ENCODE results near the gene CAMTA1. TPM values are rescaled to one million over a fixed set of nuclear protein-coding genes. Genes with fewer than 3 reads are reported as not detected.

The CAMTA1 gene
- total RNA-seq, 1 donor from 2014 or later = 268 TPM

DNA sequence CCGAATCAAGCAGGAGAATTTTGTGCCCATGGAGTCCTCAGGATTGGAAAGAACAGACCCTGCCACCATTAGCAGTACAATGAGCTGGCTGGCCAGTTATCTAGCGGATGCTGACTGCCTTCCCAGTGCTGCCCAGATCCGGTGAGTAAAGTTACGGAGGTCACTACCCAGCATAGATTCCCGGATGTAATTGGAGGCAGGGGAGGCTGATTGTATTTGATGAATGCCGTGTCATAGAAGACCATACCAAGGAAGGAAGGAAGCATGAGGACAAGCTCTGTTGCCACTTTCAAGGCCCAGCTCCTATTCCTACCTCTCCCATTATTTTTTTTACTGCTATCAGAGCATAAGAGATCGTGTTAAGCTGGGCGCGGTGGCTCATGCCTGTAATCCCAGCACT is 959.6 kb downstream of the CAMTA1 start:
- Mint-ChIP-seq H3K36me3 (peaks cover 20% of the 10 kb centered on the region), H3K27ac (no peak overlapping the region), H3K9me3 (no peaks in the 10 kb centered on the region), H3K4me3 (no peak overlapping the region), H3K4me1 (peaks cover 4% of the 10 kb centered on the region), H3K27me3 (ENCODE audit: insufficient read depth, low read depth) (no peaks in the 10 kb centered on the region)
- TF ChIP-seq EZH2 (IDR thresholded peaks at IDR 0.05) (no peak), EZH2phosphoT487 (IDR thresholded peaks at IDR 0.05) (no peak)
- TF ChIP-seq, protein P1, sequence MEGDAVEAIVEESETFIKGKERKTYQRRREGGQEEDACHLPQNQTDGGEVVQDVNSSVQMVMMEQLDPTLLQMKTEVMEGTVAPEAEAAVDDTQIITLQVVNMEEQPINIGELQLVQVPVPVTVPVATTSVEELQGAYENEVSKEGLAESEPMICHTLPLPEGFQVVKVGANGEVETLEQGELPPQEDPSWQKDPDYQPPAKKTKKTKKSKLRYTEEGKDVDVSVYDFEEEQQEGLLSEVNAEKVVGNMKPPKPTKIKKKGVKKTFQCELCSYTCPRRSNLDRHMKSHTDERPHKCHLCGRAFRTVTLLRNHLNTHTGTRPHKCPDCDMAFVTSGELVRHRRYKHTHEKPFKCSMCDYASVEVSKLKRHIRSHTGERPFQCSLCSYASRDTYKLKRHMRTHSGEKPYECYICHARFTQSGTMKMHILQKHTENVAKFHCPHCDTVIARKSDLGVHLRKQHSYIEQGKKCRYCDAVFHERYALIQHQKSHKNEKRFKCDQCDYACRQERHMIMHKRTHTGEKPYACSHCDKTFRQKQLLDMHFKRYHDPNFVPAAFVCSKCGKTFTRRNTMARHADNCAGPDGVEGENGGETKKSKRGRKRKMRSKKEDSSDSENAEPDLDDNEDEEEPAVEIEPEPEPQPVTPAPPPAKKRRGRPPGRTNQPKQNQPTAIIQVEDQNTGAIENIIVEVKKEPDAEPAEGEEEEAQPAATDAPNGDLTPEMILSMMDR (IDR thresholded peaks at IDR 0.05) = no peak
- no peaks in the 10 kb centered on the region for H3F3A ChIP-seq (ENCODE audit: low read depth)
- H3K4me3 ChIP-seq = no peak overlapping the region
- no peaks in the 10 kb centered on the region for H3K36me3 ChIP-seq
- no peaks in the 10 kb centered on the region for H3K9me3 ChIP-seq (ENCODE audit: low read depth)
- H3K79me2 ChIP-seq (ENCODE audit: low read depth) = no peaks in the 10 kb centered on the region
- no peak overlapping the region for H2AFZ ChIP-seq (replicated peaks)
- no peak for DNase-seq (ENCODE audit: low spot score)
- no peak overlapping the region for H3K4me2 ChIP-seq
- H3K4me1 ChIP-seq = no peaks in the 10 kb centered on the region
- H3K27ac ChIP-seq = no peak overlapping the region
- H3K9ac ChIP-seq = no peak overlapping the region
- no peaks in the 10 kb centered on the region for H4K20me1 ChIP-seq (ENCODE audit: low read depth)
- H3K27me3 ChIP-seq = no peaks in the 10 kb centered on the region

DNA sequence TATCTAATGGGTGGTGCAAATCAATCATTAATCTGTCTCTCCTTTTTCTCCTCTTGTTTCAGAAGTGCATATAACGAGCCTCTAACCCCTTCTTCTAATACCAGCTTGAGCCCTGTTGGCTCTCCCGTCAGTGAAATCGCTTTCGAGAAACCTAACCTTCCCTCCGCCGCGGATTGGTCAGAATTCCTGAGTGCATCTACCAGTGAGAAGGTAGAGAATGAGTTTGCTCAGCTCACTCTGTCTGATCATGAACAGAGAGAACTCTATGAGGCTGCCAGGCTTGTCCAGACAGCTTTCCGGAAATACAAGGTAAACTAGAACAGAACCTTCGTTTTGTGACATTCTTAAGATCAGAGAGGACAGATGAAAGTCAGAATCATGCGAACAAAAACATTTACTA is 960.5 kb downstream of the CAMTA1 start:
- H3K4me3 ChIP-seq = no peak overlapping the region
- no peak overlapping the region for H3K4me3 Mint-ChIP-seq
- no peak for TF ChIP-seq EZH2phosphoT487 (IDR thresholded peaks at IDR 0.05)
- no peak for TF ChIP-seq EZH2 (IDR thresholded peaks at IDR 0.05)
- TF ChIP-seq, protein P1 (IDR thresholded peaks at IDR 0.05) = no peak
- no peaks in the 10 kb centered on the region for H3K79me2 ChIP-seq (ENCODE audit: low read depth)
- no peaks in the 10 kb centered on the region for H3K9me3 ChIP-seq (ENCODE audit: low read depth)
- H3K4me2 ChIP-seq = no peak overlapping the region
- no peak overlapping the region for H2AFZ ChIP-seq (replicated peaks)
- peaks cover 8% of the 10 kb centered on the region for H3K4me1 Mint-ChIP-seq
- no peaks in the 10 kb centered on the region for H3K36me3 ChIP-seq
- DNase-seq (ENCODE audit: low spot score) = no peak
- H3K27me3 Mint-ChIP-seq (ENCODE audit: insufficient read depth, low read depth) = no peaks in the 10 kb centered on the region
- H3K9me3 Mint-ChIP-seq = no peaks in the 10 kb centered on the region
- no peak overlapping the region for H3K27ac ChIP-seq
- no peaks in the 10 kb centered on the region for H3K4me1 ChIP-seq
- H3K27ac Mint-ChIP-seq = no peak overlapping the region
- peaks cover 20% of the 10 kb centered on the region for H3K36me3 Mint-ChIP-seq
- H4K20me1 ChIP-seq (ENCODE audit: low read depth) = no peaks in the 10 kb centered on the region
- H3K9ac ChIP-seq = no peak overlapping the region
- no peaks in the 10 kb centered on the region for H3F3A ChIP-seq (ENCODE audit: low read depth)
- no peaks in the 10 kb centered on the region for H3K27me3 ChIP-seq

DNA sequence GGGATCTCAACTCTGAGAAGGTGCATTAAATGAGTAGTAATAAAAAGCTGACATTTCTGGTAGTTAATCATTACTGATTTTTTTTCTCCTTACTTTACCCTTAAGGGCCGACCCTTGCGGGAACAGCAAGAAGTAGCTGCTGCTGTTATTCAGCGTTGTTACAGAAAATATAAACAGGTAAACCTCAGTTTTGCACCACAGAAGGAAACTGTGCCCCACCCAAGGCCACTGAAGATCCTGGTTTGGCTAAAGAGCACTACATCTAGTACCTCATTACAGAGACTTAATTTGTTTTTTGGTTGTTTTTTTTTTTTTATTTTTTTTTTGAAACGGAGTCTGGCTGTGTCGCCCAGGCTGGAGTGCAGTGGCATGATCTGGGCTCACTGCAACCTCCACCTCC is 962.4 kb downstream of the CAMTA1 start:
- Histone ChIP-seq H3K9ac (no peak overlapping the region), H4K20me1 (ENCODE audit: low read depth) (peaks cover 4% of the 10 kb centered on the region), H2AFZ (replicated peaks) (no peak overlapping the region), H3F3A (ENCODE audit: low read depth) (peaks cover 11% of the 10 kb centered on the region), H3K36me3 (no peaks in the 10 kb centered on the region), H3K27me3 (no peaks in the 10 kb centered on the region), H3K27ac (no peak overlapping the region), H3K9me3 (ENCODE audit: low read depth) (no peaks in the 10 kb centered on the region), H3K4me2 (no peak overlapping the region), H3K79me2 (ENCODE audit: low read depth) (no peaks in the 10 kb centered on the region), H3K4me1 (peaks cover 7% of the 10 kb centered on the region), H3K4me3 (no peak overlapping the region)
- no peaks in the 10 kb centered on the region for H3K9me3 Mint-ChIP-seq
- peaks cover 2% of the 10 kb centered on the region for H3K27me3 Mint-ChIP-seq (ENCODE audit: insufficient read depth, low read depth)
- no peak for TF ChIP-seq EZH2 (IDR thresholded peaks at IDR 0.05)
- no peak for TF ChIP-seq EZH2phosphoT487 (IDR thresholded peaks at IDR 0.05)
- TF ChIP-seq, protein P1 (IDR thresholded peaks at IDR 0.05) = no peak
- peaks cover 26% of the 10 kb centered on the region for H3K4me1 Mint-ChIP-seq
- H3K27ac Mint-ChIP-seq = no peak overlapping the region
- H3K36me3 Mint-ChIP-seq = peaks cover 20% of the 10 kb centered on the region
- no peak overlapping the region for H3K4me3 Mint-ChIP-seq
- no peak for DNase-seq (ENCODE audit: low spot score)

Data from neural progenitor cell (in vitro differentiated cells).